Hypothalamus (tissue), 51 donors: Measurements from ENCODE around the gene BAZ1A.
A peak's percentile ranks its signal among the peaks of the same experiment; 100 is the strongest.
"Not testable (repeated sequence)": the region's sequence is repeated elsewhere in the genome, so short reads cannot be mapped to it uniquely, and the experiment has no call there.

ENCODE experiments used
- DNase-seq, 51 donors: peaks; one replicate each; lab custom pipeline; 2025; lab: John Stamatoyannopoulos, UW

Gene BAZ1A

DNA sequence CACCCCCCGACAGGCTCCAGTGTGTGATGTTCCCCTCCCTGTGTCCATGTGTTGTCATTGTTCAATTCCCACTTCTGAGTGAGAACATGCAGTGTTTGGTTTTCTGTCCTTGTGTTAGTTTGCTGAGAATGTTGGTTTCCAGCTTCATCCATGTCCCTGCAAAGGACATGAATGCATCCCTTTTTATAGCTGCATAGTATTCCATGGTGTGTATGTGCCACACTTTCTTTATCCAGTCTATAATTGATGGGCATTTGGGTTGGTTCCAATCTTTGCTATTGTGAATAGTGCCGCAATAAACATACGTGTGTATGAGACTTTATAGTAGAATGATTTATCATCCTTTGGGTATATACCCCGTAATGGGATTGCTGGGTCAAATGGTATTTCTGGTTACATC lies 138.1 kb downstream of the BAZ1A start:
- DNase-seq: not testable (repeated sequence)

DNA sequence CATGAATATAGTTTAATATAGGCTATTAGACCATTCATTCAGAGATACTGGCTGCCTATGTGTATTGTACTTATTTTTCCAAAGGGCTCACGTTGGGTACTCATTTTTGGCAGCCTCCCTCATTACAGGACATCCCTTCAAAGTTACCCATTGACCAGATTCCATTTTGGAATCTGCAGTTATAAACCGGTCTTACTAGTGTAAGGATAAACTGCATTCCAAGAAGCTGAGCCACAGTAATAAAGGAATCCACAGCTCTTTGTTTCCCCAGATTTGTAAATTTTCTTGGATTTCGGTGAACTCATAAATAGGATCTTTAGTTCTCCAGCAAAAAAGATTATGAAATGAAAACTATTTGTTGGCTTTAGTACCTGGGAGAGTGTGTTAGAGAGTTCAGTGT lies 141.9 kb downstream of the BAZ1A start:
- DNase-seq: no peak

DNA sequence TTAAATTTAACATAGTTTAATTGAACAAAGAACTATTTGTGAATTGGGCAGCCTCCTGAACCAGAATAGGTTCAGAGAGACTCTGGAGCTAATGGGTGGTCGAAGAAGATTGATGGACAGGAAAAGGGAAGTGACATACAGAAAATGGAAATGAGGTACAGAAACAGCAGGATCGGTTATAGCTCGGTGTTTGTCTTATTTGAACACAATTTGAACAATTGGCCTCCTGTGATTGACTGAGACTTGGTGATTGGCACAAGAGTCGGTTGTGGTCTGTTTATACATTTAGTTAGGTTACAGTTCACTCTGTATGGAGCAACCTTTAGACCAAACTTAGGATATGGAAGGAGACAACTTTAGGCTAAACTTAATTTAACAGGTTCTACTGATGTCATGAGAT lies 142.4 kb downstream of the BAZ1A start:
- no peak for DNase-seq

DNA sequence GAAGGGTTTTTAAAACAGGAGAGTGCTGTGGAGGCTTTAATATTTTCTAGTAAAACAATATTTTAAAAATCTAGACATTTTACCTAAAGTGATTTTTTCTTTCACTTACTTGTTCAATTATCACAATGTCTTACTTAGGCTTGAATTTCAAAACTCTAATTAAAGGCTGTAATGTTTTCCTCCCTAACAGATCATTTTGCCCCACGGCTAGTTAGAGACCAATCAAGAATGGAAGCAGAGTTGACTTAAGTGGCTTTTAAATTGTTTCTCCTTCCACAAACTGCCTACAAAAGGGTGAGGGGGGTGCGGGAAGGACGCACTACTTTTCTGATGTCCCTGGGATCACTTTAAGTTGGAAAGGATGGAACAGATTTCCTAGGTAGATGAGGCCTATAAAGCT lies 151.3 kb downstream of the BAZ1A start:
- no peak for DNase-seq

DNA sequence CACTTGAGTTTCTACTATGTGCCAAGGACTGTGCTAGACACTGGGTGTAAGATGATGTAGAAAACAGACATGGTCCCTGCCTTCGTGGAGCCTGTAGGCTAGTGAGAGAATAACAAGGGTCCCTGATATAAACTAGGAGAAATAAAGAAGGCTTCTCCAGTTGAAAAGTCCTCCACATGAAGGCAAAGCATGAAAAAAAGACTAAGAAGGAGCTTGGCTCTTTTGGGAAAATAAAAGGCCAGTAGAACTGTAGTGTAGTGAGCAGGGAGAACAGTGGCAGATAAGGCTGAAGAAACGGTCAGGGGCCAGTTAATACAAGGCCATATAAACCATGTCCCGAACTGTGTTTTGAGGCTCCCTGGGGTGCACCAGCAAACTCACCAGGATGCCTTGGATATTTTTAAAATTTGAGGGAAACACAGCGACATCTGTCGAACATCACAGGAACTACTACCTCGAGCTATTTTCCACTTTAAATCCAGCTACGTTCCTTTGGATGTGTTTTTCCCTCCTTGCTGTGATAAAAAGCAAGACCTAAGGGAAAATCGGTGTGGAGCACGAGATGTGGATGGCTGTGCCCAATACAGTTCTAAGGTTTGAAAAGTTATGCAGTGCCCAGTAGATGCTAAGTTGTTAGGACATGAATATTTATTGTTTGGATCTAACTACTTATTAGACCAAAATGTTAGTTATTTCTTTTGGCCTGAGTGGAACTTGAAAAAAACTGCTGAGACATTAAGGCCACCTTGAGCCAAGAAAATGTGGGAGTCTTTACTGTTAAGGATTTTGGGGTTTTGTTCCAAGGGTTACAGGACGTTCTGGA lies 152.2 kb downstream of the BAZ1A start:
- DNase-seq: peak in 25 of 51 donors; percentile 2 to 79 (median 26)

DNA sequence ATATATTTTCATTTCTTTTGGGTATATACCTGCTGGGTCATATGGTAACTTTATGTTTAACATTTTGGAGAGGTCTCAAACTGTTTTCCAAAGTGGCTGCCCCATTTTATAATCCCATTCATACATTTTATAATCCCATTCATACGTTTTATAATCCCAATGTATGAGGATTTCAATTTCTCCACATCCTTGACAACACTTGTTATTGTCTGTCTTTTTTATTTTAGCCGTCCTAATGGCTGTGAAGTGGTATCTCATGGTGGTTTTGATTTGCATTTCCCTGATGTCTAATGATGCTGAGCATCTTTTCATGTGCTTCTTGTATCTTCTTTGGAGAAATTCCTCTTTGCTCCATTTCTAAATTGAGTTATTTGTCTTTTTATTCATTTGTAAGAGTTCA lies 154.0 kb downstream of the BAZ1A start:
- DNase-seq: no peak

DNA sequence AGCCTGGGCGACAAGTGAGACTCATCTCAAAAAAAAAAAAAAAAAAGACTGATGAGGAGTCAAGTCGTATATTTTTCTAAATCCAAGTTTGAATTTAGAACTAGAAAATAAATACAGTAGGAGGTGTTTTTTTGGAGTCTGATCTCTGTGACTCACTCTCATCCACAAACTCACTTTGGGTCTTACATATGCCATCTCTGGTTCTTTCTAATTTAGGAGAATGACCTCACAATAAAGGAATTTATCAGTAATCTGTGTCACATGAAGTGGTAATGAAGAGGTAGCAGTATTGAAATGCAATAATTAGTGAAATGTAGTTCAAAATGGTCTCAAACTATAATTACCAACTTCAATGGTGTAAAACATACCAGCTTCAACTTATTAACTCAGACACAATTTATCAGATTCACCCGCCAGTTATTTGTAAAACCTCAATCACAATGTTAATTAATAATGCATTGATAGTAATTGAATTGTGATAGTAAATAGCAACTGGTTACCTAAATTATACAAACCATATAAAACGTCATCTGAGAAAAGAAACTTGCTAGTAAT lies 156.3 kb downstream of the BAZ1A start:
- DNase-seq: no peak

DNA sequence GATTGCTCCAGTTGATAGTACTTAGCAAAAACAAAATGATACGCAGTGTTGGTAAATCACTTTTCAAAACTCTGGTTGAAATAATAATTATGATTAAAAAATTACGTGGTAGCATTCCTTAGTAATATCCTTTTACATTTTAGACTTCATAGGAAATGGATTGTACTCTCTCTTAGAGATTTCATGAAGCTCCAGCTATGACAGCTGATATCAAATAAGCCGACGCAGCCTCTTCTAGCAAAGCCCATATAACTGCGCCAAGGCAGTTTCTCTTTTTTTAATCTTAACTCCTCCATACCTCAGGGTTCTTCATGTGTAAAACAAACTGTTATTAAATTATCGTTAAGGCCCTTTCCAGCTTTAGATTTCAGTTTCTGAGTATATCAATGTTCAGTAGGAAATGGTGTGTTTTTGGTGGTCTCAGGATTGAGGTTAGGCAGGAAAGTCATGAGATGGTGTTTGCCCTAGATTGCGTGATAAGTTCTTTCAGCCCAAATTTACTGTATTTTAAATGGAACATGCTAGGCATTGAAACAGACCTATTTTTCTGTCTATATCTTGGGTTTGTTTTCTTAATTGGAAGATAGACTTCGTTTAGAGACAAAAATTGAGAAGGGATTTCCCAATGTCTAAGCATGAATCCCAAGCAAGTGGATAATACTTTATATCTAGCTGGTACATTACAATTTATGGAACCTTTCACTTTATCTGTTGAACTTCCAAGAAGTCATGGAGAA lies 159.9 kb downstream of the BAZ1A start:
- DNase-seq: peak in 2 of 51 donors; percentile 3 to 69

DNA sequence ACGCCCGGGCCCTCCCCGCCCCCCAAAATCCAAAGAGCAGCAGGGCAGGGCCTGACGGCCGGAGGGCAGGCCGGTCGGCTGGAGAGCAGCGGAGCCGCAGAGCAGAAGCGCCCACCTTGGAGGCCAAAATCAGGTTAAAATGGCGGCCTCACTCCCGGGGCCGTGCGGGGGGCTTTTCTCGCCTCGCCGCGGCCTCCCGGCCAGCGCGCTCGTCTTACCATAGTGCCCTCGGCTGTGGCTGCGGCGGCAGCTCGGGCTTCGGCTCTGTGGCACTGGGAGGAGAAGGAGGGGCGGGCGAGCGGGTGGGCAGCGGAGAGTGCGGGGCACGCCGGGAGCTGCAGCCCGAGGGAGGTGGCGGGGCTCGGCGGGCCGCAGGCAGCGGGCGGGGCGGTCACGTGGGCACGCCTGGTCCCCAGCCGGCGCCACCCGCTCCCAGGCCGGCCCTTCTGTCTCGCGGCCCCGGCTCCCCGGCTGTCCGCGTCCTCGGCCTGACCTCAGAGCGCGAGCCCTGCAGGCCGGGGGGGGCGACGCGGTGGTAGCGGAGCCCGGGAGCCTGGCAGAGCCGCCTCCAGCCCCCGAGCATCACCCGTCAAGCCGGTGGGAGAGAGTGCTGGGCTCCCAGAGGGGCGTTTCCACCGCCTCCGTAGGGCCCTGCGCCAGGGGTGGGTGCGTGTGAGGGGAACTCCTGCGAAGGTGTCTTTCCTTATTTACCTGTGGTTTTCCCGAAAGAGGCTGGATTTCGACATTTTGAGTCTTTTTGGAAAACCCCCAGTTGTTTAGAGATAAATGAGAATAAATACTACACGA lies 160.6 kb downstream of the BAZ1A start, which contains the start of gene CFL2:
TSS of gene CFL2 (minus strand) at position 274 of the 807 bp plus-strand sequence. CDS start at position 221, 53 bp downstream.
- peak; percentile 34 to 97 (median 88) for DNase-seq

DNA sequence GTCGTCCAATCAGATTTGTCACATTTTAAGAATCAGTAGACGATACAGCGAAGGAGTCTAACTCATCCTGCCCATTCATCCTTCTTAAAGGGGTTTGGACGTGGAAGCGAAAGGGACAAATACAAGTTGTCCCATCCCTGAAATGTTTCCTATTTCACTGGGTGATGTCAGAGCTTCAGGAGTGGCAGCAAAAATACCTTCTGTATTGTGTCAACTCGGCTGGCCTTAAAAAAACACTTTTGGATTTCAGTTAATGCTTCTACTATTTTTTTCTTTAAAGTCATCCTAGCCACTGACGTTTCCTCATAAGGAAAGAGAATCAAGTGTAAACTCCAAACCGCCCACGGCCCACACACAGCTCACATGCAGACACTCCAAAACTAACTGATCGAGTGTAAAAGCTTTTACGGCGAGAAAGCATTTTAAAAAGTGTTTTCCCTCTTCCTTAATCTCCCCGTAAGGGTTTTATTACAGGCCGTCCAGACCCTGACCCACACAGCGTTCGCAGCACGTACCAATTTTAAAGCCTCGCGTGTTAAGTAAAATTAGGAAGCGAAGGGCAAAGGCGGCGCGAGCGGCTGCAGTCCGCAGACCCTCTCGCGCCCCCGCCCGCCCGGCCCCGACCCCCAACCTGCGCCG lies 161.4 kb downstream of the BAZ1A start:
- DNase-seq: peak in 7 of 51 donors; percentile 24 to 86 (median 46)

DNA sequence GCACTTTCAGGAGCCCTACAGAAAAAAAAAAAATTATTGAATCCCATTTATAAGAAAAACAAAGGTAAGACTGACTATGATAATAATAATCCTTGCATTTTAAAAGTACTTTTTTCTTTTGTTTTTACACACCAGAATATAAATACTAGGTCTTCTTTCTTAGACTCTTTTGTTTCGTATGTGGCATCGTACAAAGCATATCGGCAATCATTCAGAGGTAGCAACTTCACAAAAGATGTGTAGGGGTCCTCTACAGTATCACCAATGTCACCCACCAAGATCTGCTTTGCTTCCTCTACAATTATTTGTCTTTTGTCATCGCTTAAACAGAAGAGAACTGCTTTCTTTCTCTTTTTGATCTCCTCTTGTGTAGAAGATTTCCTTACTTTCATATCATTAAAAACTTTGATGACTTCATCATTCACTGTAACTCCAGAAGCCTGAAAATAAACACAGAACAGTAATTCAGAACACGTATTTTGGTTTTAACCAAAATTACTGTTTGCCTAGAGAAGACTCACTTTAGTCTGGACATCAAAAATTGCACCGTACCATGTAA lies 162.0 kb downstream of the BAZ1A start:
- DNase-seq: no peak

DNA sequence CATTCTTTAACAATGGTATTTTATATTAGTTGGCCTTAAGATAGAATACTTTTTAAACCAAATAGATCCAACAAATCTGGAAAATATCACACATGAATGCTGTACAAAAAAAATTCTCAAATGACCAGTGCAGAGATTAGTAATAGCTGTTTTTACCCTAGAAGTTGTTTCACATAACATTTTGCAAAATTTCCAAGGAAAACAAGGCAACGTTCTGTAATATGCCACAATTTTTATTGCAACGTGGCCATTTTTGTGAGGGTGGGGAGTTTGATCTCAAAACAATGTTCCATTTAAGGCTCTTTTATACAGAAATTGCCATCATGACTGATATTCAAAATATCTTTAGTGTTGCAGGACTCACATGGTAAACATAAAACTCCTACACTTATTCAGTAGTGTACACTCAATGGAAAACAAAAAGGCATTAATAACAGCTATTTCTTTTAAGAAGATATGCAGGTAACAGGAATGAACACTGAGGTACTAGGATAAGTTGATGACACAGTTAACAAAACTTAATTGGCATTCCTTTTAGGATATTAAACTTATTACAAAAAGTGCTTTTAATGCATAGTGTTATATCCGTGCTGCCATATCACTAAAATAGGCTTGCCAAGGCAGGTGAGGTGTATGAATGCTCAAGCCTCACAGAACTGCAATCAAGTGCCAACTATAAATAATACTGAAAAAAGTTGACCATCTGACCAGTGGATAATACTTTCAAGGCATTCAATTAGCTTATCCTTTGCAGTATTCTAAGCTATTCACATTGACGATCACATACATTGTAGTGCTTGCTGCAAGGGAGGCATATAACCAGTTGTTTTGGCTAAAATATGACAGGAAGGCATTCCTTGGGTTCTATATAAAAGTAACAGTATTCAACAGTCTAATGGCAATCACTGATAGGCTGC lies 163.1 kb downstream of the BAZ1A start:
- peak in 1 of 51 donors; percentile 15 for DNase-seq

DNA sequence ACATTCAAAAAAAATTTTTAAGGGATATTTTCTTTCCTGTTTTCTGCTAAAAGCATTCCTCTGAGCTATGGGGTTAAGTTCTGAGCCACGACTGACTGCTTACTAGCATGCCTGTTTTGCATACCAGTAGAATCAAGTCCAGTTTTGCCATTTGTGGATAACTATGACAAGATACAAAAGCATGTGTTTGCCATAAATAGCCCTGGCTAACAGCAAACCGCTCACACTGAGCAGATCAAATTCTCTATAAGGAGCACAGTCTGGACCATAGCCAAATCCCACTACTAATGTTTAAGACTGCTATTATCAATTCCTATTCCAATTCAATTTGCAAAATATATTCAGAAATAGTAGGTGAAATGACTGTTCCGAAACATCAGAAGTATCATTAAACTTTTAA lies 164.0 kb downstream of the BAZ1A start:
- DNase-seq: peak in 8 of 51 donors; percentile 2 to 61 (median 10)

DNA sequence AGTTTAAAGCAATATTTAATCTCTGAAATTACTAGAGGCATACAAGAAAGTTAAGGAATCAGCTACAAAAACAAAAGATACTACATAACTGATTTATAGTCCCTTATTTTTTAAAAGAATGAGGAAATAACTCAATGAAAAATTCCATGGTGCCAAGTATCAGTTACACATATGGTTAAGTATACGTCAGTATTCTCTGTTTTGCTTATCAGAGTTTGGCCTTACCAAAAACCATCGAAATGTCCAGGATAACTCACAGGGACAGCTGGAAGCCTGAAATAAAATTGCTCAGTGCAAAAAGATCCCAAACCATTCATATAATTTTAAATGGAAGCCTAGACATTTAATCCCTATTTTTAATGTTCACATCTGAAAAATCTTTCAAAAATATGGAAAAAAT lies 164.4 kb downstream of the BAZ1A start:
- no peak for DNase-seq

DNA sequence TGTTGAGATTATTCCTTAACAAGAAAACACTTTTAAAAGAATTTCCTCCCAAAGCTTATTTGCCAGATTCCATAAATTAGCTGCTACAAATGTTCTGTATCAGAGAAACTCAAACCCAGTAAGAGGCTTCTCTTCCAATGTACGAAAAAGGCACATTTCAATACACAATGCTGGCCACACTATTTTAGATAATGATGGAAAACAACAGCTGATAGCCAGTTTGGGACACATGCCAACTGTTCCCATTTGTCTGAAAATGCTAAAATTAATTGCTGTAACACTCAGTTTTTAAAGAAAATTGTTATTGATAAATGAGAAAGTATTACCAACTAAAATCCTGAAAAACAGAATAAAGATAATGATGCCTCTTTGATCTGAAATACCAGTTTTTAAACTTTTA lies 165.2 kb downstream of the BAZ1A start:
- DNase-seq: peak in 1 of 51 donors; percentile 11

DNA sequence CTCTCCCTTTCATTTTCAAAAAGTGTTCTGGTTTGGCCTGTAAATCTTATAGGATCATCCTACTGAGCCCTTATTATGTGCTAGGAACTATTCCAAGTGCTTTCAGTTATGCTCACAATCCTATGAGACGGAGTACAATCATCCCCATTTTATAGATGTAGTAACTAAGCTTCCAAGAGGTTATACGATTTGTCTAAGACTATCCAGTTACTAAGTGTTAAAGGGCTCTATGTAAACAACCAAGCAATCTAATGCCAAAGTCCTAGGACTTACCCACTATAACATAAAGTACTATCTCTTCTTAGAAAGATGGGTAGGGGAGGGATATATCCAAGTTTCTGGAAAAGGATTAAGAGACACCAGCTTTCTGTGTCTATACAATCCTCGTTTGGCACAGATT lies 167.4 kb downstream of the BAZ1A start:
- no peak for DNase-seq
